Right lung (tissue), 5 donors: Measurements from ENCODE around the gene KIF5C. TPM values are rescaled to one million over a fixed set of nuclear protein-coding genes. Genes with fewer than 3 reads are reported as not detected.

Source experiments
- DNase-seq, 2 donors: peaks; one replicate each; pipeline ENCODE4 v3.0.0-alpha.2; 2013
- polyA plus RNA-seq, 5 donors: library from polyadenylated mRNA; unstranded; fragments of 120-200 nt; gene quantifications; one replicate each; pipeline versions ENCODE4 v1.2.1 to v1.2.3, GENCODE V29; 2013; ENCODE audit warnings: inconsistent platforms in 1 of 5, low replicate concordance in 1 of 5; ENCODE audit not compliant: insufficient read length in 5 of 5, insufficient read depth in 1 of 5

The KIF5C gene
- polyA plus RNA-seq, 5 donors = 18.7 to 25.6 (median 20.1) TPM

DNA sequence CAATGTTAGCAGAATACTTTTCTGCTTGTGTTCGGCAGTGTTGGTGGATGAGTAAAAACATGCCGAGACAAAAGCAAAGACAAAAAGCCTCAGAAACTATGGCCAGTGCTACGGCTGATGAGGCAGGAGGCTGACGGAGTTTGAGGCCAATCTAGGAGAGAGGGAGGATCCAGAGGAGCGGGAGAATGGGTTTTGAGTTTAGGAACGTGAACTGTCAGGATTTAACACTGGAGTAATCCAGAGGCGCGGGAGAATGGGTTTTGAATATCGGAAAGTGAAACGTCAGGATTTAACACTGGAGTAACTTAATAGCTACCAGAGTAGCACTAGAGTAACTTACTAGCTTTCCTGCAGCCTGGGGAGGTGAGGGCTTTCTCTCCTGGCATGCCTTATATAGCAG, 200.8 kb downstream of the KIF5C start:
- DNase-seq = no peak

Other genes starting within 250 kb of the KIF5C start
- gene EPC2, start 230.5 kb upstream of the KIF5C start, polyA plus RNA-seq = 10 to 100 TPM; 46.7 to 68.8 (median 65.4) TPM
- gene LYPD6B, start 163.5 kb downstream of the KIF5C start, polyA plus RNA-seq = 10 to 100 TPM; 19.7 to 36.1 (median 28.5) TPM